ENCODE results near the gene DYNC1LI1. TPM values are rescaled to one million over a fixed set of nuclear protein-coding genes. Genes with fewer than 3 reads are reported as not detected.

DYNC1LI1 gene
- polyA plus RNA-seq, 1 of the 3 experiments (the other 2 are of a cell fraction) = 15.4 TPM

DNA sequence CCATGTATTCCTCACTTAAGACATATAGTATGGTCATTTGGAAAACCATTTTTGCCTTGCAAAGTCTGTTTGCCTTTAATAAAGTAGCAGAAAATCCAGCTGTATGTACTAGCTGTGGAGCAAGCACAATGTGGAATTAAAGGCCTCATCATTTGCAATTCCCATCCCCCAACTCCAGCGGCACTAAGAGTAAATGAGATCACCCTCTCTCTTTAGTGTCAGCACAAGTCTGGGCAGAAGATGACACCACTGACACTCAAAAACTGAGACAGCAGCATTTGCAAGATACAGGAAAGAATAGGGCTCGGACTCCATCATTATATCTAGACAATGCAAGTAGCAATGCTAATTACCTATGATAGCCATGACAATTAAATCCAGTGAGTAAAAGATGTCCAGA is 24.7 kb upstream of the DYNC1LI1 start:
- DNase-seq = no peak
- TF ChIP-seq TCF12 (IDR thresholded peaks at IDR 0.05) (no peak), CHD2 (IDR thresholded peaks at IDR 0.05; ENCODE audit: low read length, partially characterized antibody) (no peak), MXI1 (IDR thresholded peaks at IDR 0.05; ENCODE audit: low read depth, low read length) (no peak), RCOR1 (IDR thresholded peaks at IDR 0.05; ENCODE audit: low read length) (no peak), NFIC (IDR thresholded peaks at IDR 0.05; ENCODE audit: borderline replicate concordance) (no peak), EZH2phosphoT487 (IDR thresholded peaks at IDR 0.05; ENCODE audit: borderline replicate concordance, low read depth) (no peak), YY1 (IDR thresholded peaks at IDR 0.05; ENCODE audit: low read depth) (no peak), RAD21 (IDR thresholded peaks at IDR 0.05; ENCODE audit: low read length) (no peak), GATA2 (CRISPR knock-in tag; IDR thresholded peaks at IDR 0.05) (no peak)
- TF ChIP-seq, protein P1, sequence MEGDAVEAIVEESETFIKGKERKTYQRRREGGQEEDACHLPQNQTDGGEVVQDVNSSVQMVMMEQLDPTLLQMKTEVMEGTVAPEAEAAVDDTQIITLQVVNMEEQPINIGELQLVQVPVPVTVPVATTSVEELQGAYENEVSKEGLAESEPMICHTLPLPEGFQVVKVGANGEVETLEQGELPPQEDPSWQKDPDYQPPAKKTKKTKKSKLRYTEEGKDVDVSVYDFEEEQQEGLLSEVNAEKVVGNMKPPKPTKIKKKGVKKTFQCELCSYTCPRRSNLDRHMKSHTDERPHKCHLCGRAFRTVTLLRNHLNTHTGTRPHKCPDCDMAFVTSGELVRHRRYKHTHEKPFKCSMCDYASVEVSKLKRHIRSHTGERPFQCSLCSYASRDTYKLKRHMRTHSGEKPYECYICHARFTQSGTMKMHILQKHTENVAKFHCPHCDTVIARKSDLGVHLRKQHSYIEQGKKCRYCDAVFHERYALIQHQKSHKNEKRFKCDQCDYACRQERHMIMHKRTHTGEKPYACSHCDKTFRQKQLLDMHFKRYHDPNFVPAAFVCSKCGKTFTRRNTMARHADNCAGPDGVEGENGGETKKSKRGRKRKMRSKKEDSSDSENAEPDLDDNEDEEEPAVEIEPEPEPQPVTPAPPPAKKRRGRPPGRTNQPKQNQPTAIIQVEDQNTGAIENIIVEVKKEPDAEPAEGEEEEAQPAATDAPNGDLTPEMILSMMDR (IDR thresholded peaks at IDR 0.05) = no peak
- TF ChIP-seq, protein P2, sequence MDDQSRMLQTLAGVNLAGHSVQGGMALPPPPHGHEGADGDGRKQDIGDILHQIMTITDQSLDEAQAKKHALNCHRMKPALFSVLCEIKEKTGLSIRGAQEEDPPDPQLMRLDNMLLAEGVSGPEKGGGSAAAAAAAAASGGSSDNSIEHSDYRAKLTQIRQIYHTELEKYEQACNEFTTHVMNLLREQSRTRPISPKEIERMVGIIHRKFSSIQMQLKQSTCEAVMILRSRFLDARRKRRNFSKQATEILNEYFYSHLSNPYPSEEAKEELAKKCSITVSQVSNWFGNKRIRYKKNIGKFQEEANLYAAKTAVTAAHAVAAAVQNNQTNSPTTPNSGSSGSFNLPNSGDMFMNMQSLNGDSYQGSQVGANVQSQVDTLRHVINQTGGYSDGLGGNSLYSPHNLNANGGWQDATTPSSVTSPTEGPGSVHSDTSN (IDR thresholded peaks at IDR 0.05) = no peak
- TF ChIP-seq, protein P3, sequence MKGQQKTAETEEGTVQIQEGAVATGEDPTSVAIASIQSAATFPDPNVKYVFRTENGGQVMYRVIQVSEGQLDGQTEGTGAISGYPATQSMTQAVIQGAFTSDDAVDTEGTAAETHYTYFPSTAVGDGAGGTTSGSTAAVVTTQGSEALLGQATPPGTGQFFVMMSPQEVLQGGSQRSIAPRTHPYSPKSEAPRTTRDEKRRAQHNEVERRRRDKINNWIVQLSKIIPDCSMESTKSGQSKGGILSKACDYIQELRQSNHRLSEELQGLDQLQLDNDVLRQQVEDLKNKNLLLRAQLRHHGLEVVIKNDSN (IDR thresholded peaks at IDR 0.05; ENCODE audit: borderline replicate concordance, low read depth) = no peak
- TF ChIP-seq, protein P4, sequence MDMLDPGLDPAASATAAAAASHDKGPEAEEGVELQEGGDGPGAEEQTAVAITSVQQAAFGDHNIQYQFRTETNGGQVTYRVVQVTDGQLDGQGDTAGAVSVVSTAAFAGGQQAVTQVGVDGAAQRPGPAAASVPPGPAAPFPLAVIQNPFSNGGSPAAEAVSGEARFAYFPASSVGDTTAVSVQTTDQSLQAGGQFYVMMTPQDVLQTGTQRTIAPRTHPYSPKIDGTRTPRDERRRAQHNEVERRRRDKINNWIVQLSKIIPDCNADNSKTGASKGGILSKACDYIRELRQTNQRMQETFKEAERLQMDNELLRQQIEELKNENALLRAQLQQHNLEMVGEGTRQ (IDR thresholded peaks at IDR 0.05; ENCODE audit: borderline replicate concordance, low read depth, low read length) = no peak
- H3K4me1 ChIP-seq (ENCODE audit: control insufficient read depth in 1 of 2, insufficient read depth in 2 of 2, low read depth in 1 of 2, low read length in 1 of 2) = no peaks in the 10 kb centered on the region
- ChIA-PET CTCF (no interaction called here), POLR2A (no interaction called here)
- 86% methylated on average over 2 of the region's 2 CpGs for WGBS (ENCODE audit: low lambda C conversion rate)
- H3K27me3 ChIP-seq (ENCODE audit: insufficient read depth) = no peaks in the 10 kb centered on the region
- H3K4me3 ChIP-seq (ENCODE audit: low read depth in 2 of 2, low read length in 1 of 2) = no peak overlapping the region
- no peak overlapping the region for H3K9ac ChIP-seq
- no peak overlapping the region for H3K4me2 ChIP-seq
- H3K79me2 ChIP-seq (ENCODE audit: insufficient read depth) = no peaks in the 10 kb centered on the region
- H4K20me1 ChIP-seq (ENCODE audit: insufficient read depth) = no peaks in the 10 kb centered on the region
- H2AFZ ChIP-seq (ENCODE audit: low read depth) = no peak overlapping the region
- no peak overlapping the region for H3K27ac ChIP-seq (ENCODE audit: low read depth in 2 of 2, low read length in 1 of 2)
- no peaks in the 10 kb centered on the region for H3K9me2 ChIP-seq
- H3K36me3 ChIP-seq (replicated peaks in 1 of 2; ENCODE audit: control insufficient read depth in 1 of 2, insufficient read depth in 2 of 2, low read length in 1 of 2) = no peaks in the 10 kb centered on the region
- H3K9me3 ChIP-seq = no peaks in the 10 kb centered on the region
- no peaks in the 10 kb centered on the region for H3F3A ChIP-seq (replicated peaks; ENCODE audit: insufficient read depth)

DNA sequence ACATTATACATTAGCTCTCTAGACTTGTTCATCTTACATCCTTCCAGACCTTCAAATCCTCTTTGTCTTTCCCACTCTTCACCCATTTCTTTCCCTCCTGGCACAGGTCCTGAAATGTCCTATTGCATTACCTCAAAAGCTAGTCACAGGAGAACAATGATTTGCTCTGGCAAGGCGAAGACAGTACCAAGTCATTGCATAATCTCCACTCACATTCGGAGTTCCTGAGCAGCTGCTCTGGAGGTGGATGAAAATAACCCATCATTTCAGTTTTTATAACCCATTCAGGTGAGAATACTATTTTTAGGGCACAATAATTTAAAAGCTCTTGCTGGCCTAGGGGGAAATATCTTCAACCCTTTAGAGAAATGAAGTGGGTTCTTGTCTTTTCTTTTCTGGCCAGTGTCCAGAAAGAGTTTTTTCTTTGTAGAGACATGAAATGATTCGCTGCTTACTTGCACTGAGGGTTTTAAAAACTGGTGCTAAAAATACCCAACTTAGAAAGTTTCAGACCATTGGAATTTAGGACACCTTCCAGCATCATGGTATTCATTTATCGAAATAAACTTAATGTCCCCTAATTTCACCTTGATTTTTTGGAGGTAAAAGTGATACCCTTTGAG is 23.4 kb upstream of the DYNC1LI1 start:
- Histone ChIP-seq H3K9me2 (no peaks in the 10 kb centered on the region), H3K9ac (no peak overlapping the region), H3F3A (replicated peaks; ENCODE audit: insufficient read depth) (no peaks in the 10 kb centered on the region), H3K9me3 (no peaks in the 10 kb centered on the region), H3K36me3 (replicated peaks in 1 of 2; ENCODE audit: control insufficient read depth in 1 of 2, insufficient read depth in 2 of 2, low read length in 1 of 2) (no peaks in the 10 kb centered on the region), H4K20me1 (ENCODE audit: insufficient read depth) (no peaks in the 10 kb centered on the region), H3K4me1 (ENCODE audit: control insufficient read depth in 1 of 2, insufficient read depth in 2 of 2, low read depth in 1 of 2, low read length in 1 of 2) (no peaks in the 10 kb centered on the region), H3K27ac (ENCODE audit: low read depth in 2 of 2, low read length in 1 of 2) (no peak overlapping the region), H3K4me2 (no peak overlapping the region), H3K4me3 (ENCODE audit: low read depth in 2 of 2, low read length in 1 of 2) (no peak overlapping the region), H2AFZ (ENCODE audit: low read depth) (no peak overlapping the region; the same call in 1 of the 2 replicates), H3K27me3 (ENCODE audit: insufficient read depth) (no peaks in the 10 kb centered on the region), H3K79me2 (ENCODE audit: insufficient read depth) (no peaks in the 10 kb centered on the region)
- WGBS (ENCODE audit: low lambda C conversion rate) = 32% methylated on average over 4 of the region's 4 CpGs
- POLR2A ChIA-PET = no interaction called here
- DNase-seq = no peak
- CTCF ChIA-PET = no interaction called here
- TF ChIP-seq, protein P1 (IDR thresholded peaks at IDR 0.05) = no peak
- no peak for TF ChIP-seq CHD2 (IDR thresholded peaks at IDR 0.05; ENCODE audit: low read length, partially characterized antibody)
- peak; percentile 1; the same call in 1 of the 2 replicates for TF ChIP-seq NFIC (IDR thresholded peaks at IDR 0.05; ENCODE audit: borderline replicate concordance)
- TF ChIP-seq, protein P2 (IDR thresholded peaks at IDR 0.05) = peak; percentile 86
- TF ChIP-seq TCF12 (IDR thresholded peaks at IDR 0.05) = peak; percentile 33; the same call in 1 of the 2 replicates

Measured in SK-N-SH (cell line).